Neutrophil (primary cell): Measurements from ENCODE around the gene DAB2.

Experiments used
- H3K27ac ChIP-seq: fragments of 200-600 bp; sonication (generic); 2 replicates; pipeline ENCODE4 v1.5.1; 2016; ENCODE audit warnings: mild to moderate bottlenecking, moderate library complexity
- H3K27me3 ChIP-seq: fragments of 200-600 bp; sonication (generic); 2 replicates; pipeline ENCODE4 v1.6.0; 2016; ENCODE audit warnings: mild to moderate bottlenecking
- H3K36me3 ChIP-seq: fragments of 200-600 bp; sonication (generic); 2 replicates; pipeline ENCODE4 v1.5.1; 2017
- H3K4me1 ChIP-seq, 2 experiments: fragments of 200-600 bp in 1 of 2; sonication (generic) in 1 of 2; 1 replicate in 1 of 2; 2 replicates in 1 of 2; pipeline versions ENCODE4 v1.5.1 to v1.6.1; 2013 to 2016; ENCODE audit warnings: low read depth in 1 of 2, low read length in 1 of 2, mild to moderate bottlenecking in 1 of 2, moderate library complexity in 1 of 2; ENCODE audit not compliant: control insufficient read depth in 1 of 2, insufficient read depth in 1 of 2
- H3K4me3 ChIP-seq, 2 experiments: fragments of 200-600 bp in 1 of 2; sonication (generic) in 1 of 2; 1 replicate in 1 of 2; 2 replicates in 1 of 2; pipeline ENCODE4 v1.5.1; 2013 to 2016; ENCODE audit warnings: low read depth in 1 of 2, low read length in 1 of 2, mild to moderate bottlenecking in 1 of 2, moderate library complexity in 1 of 2
- H3K9me3 ChIP-seq: fragments of 200-600 bp; sonication (generic); 2 replicates; pipeline ENCODE4 v1.5.1; 2016
- TF ChIP-seq, protein P1 (sequence below): fragments of 200-600 bp; sonication (generic); IDR thresholded peaks from 2 replicates; pipeline ENCODE4 v1.5.1; 2016; ENCODE audit warnings: antibody characterized with exemption

Gene DAB2

DNA sequence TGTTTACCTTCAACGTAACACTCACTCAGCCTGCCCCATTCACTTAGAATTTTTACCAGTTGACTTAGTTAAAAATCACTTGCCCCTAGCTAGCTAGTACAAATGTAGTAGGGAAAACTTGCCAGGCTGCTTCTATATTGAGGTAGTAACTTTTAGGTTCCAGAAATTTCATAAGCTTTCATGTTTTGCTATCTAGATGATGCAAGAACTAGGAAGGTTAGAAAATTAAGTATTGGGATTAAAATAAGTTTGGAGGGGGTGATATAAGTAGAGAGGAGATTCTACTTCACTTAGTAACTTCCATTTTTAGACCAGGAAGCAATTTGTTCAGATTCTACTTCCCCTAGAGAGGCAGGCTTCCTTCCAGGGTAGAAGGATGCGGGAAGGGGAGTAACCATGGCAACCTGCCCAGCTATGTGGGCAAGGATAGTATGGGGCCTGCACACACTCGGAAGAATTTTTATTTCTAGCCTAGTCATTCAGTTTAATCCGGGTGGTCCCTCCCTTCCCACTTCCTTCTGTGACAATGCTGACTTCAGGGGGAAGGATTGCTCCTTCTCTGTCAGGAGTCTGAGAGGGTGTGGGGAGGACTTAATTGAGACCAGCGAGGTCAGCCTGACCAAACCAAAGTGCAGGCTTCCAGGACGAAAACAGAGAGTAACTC, 4.2 kb downstream of the DAB2 start:
- Histone ChIP-seq H3K4me3 (no peak overlapping the region), H3K4me1 (peaks cover 8 to 15% of the 10 kb centered on the region in 2 experiments), H3K27ac (no peak overlapping the region), H3K27me3 (peaks cover 28% of the 10 kb centered on the region), H3K9me3 (no peaks in the 10 kb centered on the region), H3K36me3 (no peaks in the 10 kb centered on the region)
- TF ChIP-seq, protein P1, sequence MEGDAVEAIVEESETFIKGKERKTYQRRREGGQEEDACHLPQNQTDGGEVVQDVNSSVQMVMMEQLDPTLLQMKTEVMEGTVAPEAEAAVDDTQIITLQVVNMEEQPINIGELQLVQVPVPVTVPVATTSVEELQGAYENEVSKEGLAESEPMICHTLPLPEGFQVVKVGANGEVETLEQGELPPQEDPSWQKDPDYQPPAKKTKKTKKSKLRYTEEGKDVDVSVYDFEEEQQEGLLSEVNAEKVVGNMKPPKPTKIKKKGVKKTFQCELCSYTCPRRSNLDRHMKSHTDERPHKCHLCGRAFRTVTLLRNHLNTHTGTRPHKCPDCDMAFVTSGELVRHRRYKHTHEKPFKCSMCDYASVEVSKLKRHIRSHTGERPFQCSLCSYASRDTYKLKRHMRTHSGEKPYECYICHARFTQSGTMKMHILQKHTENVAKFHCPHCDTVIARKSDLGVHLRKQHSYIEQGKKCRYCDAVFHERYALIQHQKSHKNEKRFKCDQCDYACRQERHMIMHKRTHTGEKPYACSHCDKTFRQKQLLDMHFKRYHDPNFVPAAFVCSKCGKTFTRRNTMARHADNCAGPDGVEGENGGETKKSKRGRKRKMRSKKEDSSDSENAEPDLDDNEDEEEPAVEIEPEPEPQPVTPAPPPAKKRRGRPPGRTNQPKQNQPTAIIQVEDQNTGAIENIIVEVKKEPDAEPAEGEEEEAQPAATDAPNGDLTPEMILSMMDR: no peak

DNA sequence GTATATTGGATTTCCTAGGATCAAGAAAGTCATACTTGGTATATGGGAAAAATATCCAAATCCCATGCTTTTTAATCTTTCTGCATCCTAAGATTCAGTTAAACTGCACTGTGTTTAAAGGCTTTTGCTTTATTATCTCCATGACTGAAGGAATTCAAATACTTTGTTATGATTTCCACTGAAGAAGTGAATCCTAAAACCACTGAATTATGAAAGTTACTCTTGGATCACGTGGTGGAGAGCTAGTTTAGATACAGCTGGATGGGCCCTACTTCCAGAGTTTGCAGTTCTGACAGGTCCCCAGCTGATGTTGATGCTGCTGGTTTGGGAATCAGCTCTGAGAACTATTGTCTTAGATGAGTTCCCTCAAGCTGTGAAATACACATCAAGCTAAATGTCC, 5.0 kb downstream of the DAB2 start:
- peaks cover 20% of the 10 kb centered on the region for H3K27me3 ChIP-seq
- no peaks in the 10 kb centered on the region for H3K36me3 ChIP-seq
- no peak overlapping the region for H3K27ac ChIP-seq
- peaks cover 2 to 8% of the 10 kb centered on the region in 2 experiments for H3K4me1 ChIP-seq
- no peaks in the 10 kb centered on the region for H3K9me3 ChIP-seq
- TF ChIP-seq, protein P1: no peak
- H3K4me3 ChIP-seq: no peak overlapping the region

DNA sequence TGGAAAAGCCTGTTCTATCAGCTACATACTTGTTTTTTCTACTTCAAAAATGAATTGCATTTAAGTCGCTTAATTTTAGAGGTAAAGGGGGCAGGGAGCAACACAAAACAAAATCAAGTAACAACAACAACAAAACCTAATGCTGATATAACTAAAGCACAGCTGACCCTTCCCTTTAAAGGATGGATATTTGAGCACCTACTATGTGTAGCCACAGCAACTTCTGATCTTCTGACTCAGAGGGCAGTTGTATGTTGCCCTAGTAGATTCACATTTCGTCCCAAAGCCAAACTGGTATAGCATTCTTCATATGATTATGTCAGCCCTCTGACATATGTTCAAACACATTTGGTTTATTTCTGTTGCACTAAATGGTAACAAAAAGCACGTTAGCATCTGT, 6.8 kb downstream of the DAB2 start:
- no peaks in the 10 kb centered on the region for H3K4me1 ChIP-seq
- H3K4me3 ChIP-seq: no peak overlapping the region
- TF ChIP-seq, protein P1: no peak
- no peak overlapping the region for H3K27ac ChIP-seq
- no peaks in the 10 kb centered on the region for H3K36me3 ChIP-seq
- peaks cover 2% of the 10 kb centered on the region for H3K27me3 ChIP-seq
- H3K9me3 ChIP-seq: no peaks in the 10 kb centered on the region

DNA sequence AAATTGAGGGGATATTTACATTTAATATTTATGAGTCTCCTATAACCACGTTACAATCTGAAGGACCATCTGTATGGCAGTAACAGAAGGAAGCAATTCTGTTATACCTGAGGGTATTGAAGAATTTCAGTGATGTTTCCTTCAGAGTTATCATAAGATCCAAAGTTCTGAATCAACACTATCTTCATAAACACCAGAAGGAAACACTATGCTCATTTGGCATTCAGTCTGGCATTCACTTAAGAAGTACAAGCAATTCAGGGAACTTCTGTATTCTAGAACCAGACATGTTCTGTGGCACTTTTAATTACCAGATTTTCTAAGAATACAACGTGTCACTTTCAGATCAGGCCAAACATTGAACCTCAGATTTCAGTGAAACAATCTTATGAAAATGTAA, 9.6 kb downstream of the DAB2 start:
- Histone ChIP-seq H3K27me3 (no peaks in the 10 kb centered on the region), H3K27ac (no peak overlapping the region), H3K4me3 (no peak overlapping the region), H3K4me1 (no peaks in the 10 kb centered on the region), H3K36me3 (no peaks in the 10 kb centered on the region), H3K9me3 (no peaks in the 10 kb centered on the region)
- TF ChIP-seq, protein P1: no peak

DNA sequence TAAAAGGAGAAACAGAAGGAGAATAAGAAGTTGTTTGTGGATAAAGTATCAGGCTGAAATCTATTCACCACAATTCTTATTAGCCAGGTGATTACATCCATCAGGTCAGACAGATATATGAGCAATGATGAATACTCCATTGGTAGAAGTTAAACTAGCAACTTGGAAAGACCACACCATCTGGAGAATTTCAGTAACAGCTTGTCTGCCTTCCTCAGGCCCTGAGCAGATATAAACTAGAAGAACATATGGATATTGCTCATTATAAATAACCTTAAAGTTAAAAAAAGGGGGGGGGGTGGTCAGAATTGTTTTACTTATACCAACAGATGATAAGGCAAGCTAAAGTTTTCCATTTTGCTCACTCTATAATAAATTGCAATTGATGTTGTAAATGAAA, 10.4 kb downstream of the DAB2 start:
- Histone ChIP-seq H3K27ac (no peak overlapping the region), H3K4me1 (no peaks in the 10 kb centered on the region), H3K4me3 (no peak overlapping the region), H3K9me3 (no peaks in the 10 kb centered on the region), H3K36me3 (no peaks in the 10 kb centered on the region), H3K27me3 (no peaks in the 10 kb centered on the region)
- TF ChIP-seq, protein P1: no peak
